Hepatocyte (in vitro differentiated cells): ENCODE measurements around the gene BRMS1L. TPM values are rescaled to one million over a fixed set of nuclear protein-coding genes. Genes with fewer than 3 reads are reported as not detected.

Source experiments
- DNase-seq: peaks from one replicate; pipeline ENCODE4 v3.0.0-alpha.2; 2016; ENCODE audit warnings: low spot score
- H2AFZ ChIP-seq: fragments of 200-600 bp; sonication (generic); 2 replicates; pipeline ENCODE4 v1.6.0; 2016; ENCODE audit warnings: antibody characterized with exemption, mild to moderate bottlenecking
- H3K27ac ChIP-seq: fragments of 200-600 bp; sonication (generic); 2 replicates; pipeline ENCODE4 v1.5.1; 2016; ENCODE audit warnings: mild to moderate bottlenecking
- H3K27me3 ChIP-seq: fragments of 200-600 bp; sonication (generic); 2 replicates; pipeline ENCODE4 v1.6.1; 2016
- H3K36me3 ChIP-seq: fragments of 200-600 bp; sonication (generic); replicated peaks from 2 replicates; pipeline ENCODE4 v1.5.1; 2016; ENCODE audit warnings: low read depth; ENCODE audit not compliant: insufficient read depth
- H3K4me1 ChIP-seq: fragments of 200-600 bp; sonication (generic); 2 replicates; pipeline ENCODE4 v1.5.1; 2016; ENCODE audit warnings: mild to moderate bottlenecking, moderate library complexity; ENCODE audit not compliant: insufficient read depth
- H3K4me2 ChIP-seq: fragments of 200-600 bp; sonication (generic); 2 replicates; pipeline ENCODE4 v1.6.0; 2016
- H3K4me3 ChIP-seq: fragments of 200-600 bp; sonication (generic); 2 replicates; pipeline ENCODE4 v1.5.1; 2016; ENCODE audit warnings: mild to moderate bottlenecking
- H3K79me2 ChIP-seq: fragments of 200-600 bp; sonication (generic); 2 replicates; pipeline ENCODE4 v1.6.0; 2017; ENCODE audit warnings: mild to moderate bottlenecking
- H3K9me2 ChIP-seq: fragments of 200-600 bp; sonication (generic); replicated peaks from 2 replicates; pipeline ENCODE4 v1.6.0; 2017; ENCODE audit warnings: mild to moderate bottlenecking; ENCODE audit not compliant: insufficient read depth
- H3K9me3 ChIP-seq: fragments of 200-600 bp; sonication (generic); 2 replicates; pipeline ENCODE4 v1.5.1; 2016; ENCODE audit warnings: low read depth, mild to moderate bottlenecking
- H4K20me1 ChIP-seq: fragments of 200-600 bp; sonication (generic); 2 replicates; pipeline ENCODE4 v1.6.0; 2016; ENCODE audit warnings: mild to moderate bottlenecking; ENCODE audit not compliant: insufficient read depth, poor library complexity, severe bottlenecking
- CTCF ChIP-seq: fragments of 200-600 bp; sonication (generic); IDR thresholded peaks from 2 replicates; pipeline ENCODE4 v1.5.1; 2016; ENCODE audit warnings: antibody characterized with exemption, mild to moderate bottlenecking; ENCODE audit not compliant: poor library complexity
- EZH2 ChIP-seq: fragments of 200-600 bp; sonication (generic); IDR thresholded peaks from 2 replicates; pipeline ENCODE4 v1.6.1; 2016; ENCODE audit warnings: antibody characterized with exemption, mild to moderate bottlenecking, borderline replicate concordance
- EZH2phosphoT487 ChIP-seq: fragments of 200-600 bp; sonication (generic); IDR thresholded peaks from one replicate; pipeline ENCODE4 v1.6.1; 2018; ENCODE audit warnings: antibody characterized with exemption, mild to moderate bottlenecking, low read depth, moderate library complexity; ENCODE audit not compliant: unreplicated experiment, severe bottlenecking
- WGBS: methylation state at CpG from one replicate; pipeline ENCODE4 v1.1.6; 2016; ENCODE audit warnings: low lambda C conversion rate; ENCODE audit errors: missing lambda C conversion rate; 5-methylcytosine and 5-hydroxymethylcytosine counted together
- polyA plus RNA-seq: library from polyadenylated mRNA; unstranded; fragments of >200 nt; fragmentation: Nextera tagmentation; extraction: Ambion mirVana; gene quantifications from 2 replicates; pipeline ENCODE4 v1.2.1, GENCODE V29; 2016
- total RNA-seq: library from RNA; depleted of rRNA; stranded (reverse); fragments of >200 nt; gene quantifications from 2 replicates; pipeline ENCODE4 v1.2.3, GENCODE V29; 2014

BRMS1L gene
- total and polyA plus RNA-seq, 2 experiments from 2014 or later = 12.6 to 14.6 TPM

- no peaks in the 10 kb centered on the region for H3K36me3 ChIP-seq
- no peak for DNase-seq
- no peaks in the 10 kb centered on the region for H3K27me3 ChIP-seq
- no peak overlapping the region for H3K27ac ChIP-seq
- no peak overlapping the region for H3K4me2 ChIP-seq
- no peaks in the 10 kb centered on the region for H4K20me1 ChIP-seq
- H2AFZ ChIP-seq = no peak overlapping the region
- H3K4me3 ChIP-seq = no peak overlapping the region
- no peaks in the 10 kb centered on the region for H3K9me3 ChIP-seq
- peaks cover 4% of the 10 kb centered on the region for H3K79me2 ChIP-seq
- 95% methylated on average over 1 of the region's 1 CpG for WGBS
- no peaks in the 10 kb centered on the region for H3K9me2 ChIP-seq
- TF ChIP-seq EZH2 (no peak), CTCF (no peak), EZH2phosphoT487 (no peak)
- H3K4me1 ChIP-seq = no peaks in the 10 kb centered on the region
These were observed 28.6 kb downstream of the BRMS1L start for GRCh38 chr14:35854696-35855270.

GRCh38 chr14:35855876-35856481 is 29.8 kb downstream of the BRMS1L start:
- Histone ChIP-seq H3K4me2 (no peak overlapping the region), H3K4me3 (no peak overlapping the region), H3K27me3 (no peaks in the 10 kb centered on the region), H3K4me1 (no peaks in the 10 kb centered on the region), H3K9me2 (no peaks in the 10 kb centered on the region), H2AFZ (no peak overlapping the region), H3K27ac (no peak overlapping the region), H4K20me1 (no peaks in the 10 kb centered on the region), H3K9me3 (no peaks in the 10 kb centered on the region), H3K79me2 (peaks cover 4% of the 10 kb centered on the region), H3K36me3 (no peaks in the 10 kb centered on the region)
- TF ChIP-seq EZH2phosphoT487 = no peak
- WGBS = 81% methylated on average over 6 of the region's 6 CpGs
- DNase-seq = no peak

- no peaks in the 10 kb centered on the region for H4K20me1 ChIP-seq
- H3K79me2 ChIP-seq = no peaks in the 10 kb centered on the region
- no peak overlapping the region for H2AFZ ChIP-seq
- no peaks in the 10 kb centered on the region for H3K4me1 ChIP-seq
- no peak overlapping the region for H3K4me2 ChIP-seq
- no peak overlapping the region for H3K4me3 ChIP-seq
- TF ChIP-seq EZH2phosphoT487 (no peak), EZH2 (no peak), CTCF (no peak)
- H3K27me3 ChIP-seq = no peaks in the 10 kb centered on the region
- no peak overlapping the region for H3K27ac ChIP-seq
- no peaks in the 10 kb centered on the region for H3K9me2 ChIP-seq
- DNase-seq = no peak
- WGBS = over 99% methylated on average over 7 of the region's 7 CpGs
- H3K9me3 ChIP-seq = no peaks in the 10 kb centered on the region
- no peaks in the 10 kb centered on the region for H3K36me3 ChIP-seq
These were observed 32.5 kb downstream of the BRMS1L start for GRCh38 chr14:35858521-35859209.

GRCh38 chr14:35861204-35861868 is 35.2 kb downstream of the BRMS1L start:
- H3K79me2 ChIP-seq = no peaks in the 10 kb centered on the region
- no peak overlapping the region for H2AFZ ChIP-seq
- no peaks in the 10 kb centered on the region for H3K9me2 ChIP-seq
- H3K4me1 ChIP-seq = no peaks in the 10 kb centered on the region
- H3K27ac ChIP-seq = no peak overlapping the region
- no peaks in the 10 kb centered on the region for H4K20me1 ChIP-seq
- no peak overlapping the region for H3K4me3 ChIP-seq
- H3K36me3 ChIP-seq = no peaks in the 10 kb centered on the region
- 80% methylated on average over 3 of the region's 3 CpGs for WGBS
- H3K9me3 ChIP-seq = no peaks in the 10 kb centered on the region
- H3K27me3 ChIP-seq = no peaks in the 10 kb centered on the region
- TF ChIP-seq EZH2 (no peak), EZH2phosphoT487 (no peak), CTCF (no peak)
- no peak for DNase-seq
- H3K4me2 ChIP-seq = no peak overlapping the region
